DOHH2 (cell line): Measurements from ENCODE around the gene FAM156A.
A peak's percentile ranks its signal among the peaks of the same experiment; 100 is the strongest.

Source experiments
- H3F3A ChIP-seq: fragments of 200-600 bp; sonication (generic), shearing (Covaris generic); 2 replicates; pipeline ENCODE4 v1.6.0; 2016; ENCODE audit warnings: antibody characterized with exemption, mild to moderate bottlenecking; ENCODE audit not compliant: control insufficient read depth, insufficient read depth
- H3K27ac ChIP-seq: fragments of 200-600 bp; sonication (generic); 2 replicates; pipeline ENCODE4 v1.5.1; 2014; ENCODE audit warnings: low read depth, mild to moderate bottlenecking, low read length, moderate library complexity
- H3K27me3 ChIP-seq: fragments of 200-600 bp; sonication (generic); 2 replicates; pipeline ENCODE4 v1.6.1; 2014; ENCODE audit warnings: mild to moderate bottlenecking, low read length, mixed read lengths; ENCODE audit not compliant: control insufficient read depth
- H3K36me3 ChIP-seq: fragments of 200-600 bp; sonication (generic); 2 replicates; pipeline ENCODE4 v1.6.1; 2014; ENCODE audit warnings: mild to moderate bottlenecking, low read length, moderate library complexity, mixed read lengths; ENCODE audit not compliant: control insufficient read depth
- H3K4me1 ChIP-seq: fragments of 200-600 bp; sonication (generic); 2 replicates; pipeline ENCODE4 v1.6.1; 2014; ENCODE audit warnings: mild to moderate bottlenecking, low read length, mixed read lengths; ENCODE audit not compliant: control insufficient read depth
- H3K4me2 ChIP-seq: fragments of 200-600 bp; sonication (generic); 2 replicates; pipeline ENCODE4 v1.6.0; 2014; ENCODE audit warnings: mild to moderate bottlenecking, low read length, moderate library complexity
- H3K4me3 ChIP-seq: fragments of 200-600 bp; sonication (generic); 2 replicates; pipeline ENCODE4 v1.5.1; 2014; ENCODE audit warnings: mild to moderate bottlenecking, low read length, mixed read lengths
- H3K79me2 ChIP-seq: fragments of 200-600 bp; sonication (generic); 2 replicates; pipeline ENCODE4 v1.6.1; 2014; ENCODE audit warnings: mild to moderate bottlenecking, low read length, mixed read lengths; ENCODE audit not compliant: control insufficient read depth
- H3K9me2 ChIP-seq: fragments of 200-600 bp; sonication (generic); replicated peaks from 2 replicates; pipeline ENCODE4 v1.6.1; 2014; ENCODE audit warnings: mild to moderate bottlenecking, low read length, mixed read lengths; ENCODE audit not compliant: control insufficient read depth
- H3K9me3 ChIP-seq: fragments of 200-600 bp; sonication (generic); 2 replicates; pipeline ENCODE4 v1.6.1; 2014; ENCODE audit warnings: antibody characterized with exemption, low read length, mixed read lengths; ENCODE audit not compliant: control insufficient read depth, insufficient read depth
- H4K20me1 ChIP-seq: fragments of 200-600 bp; sonication (generic); 2 replicates; pipeline ENCODE4 v1.6.0; 2014; ENCODE audit warnings: low read depth, mild to moderate bottlenecking, antibody characterized with exemption, low read length, moderate library complexity; ENCODE audit not compliant: control insufficient read depth, insufficient read depth
- CTCF ChIP-seq: fragments of 200-600 bp; sonication (generic); IDR thresholded peaks from one replicate; pipeline ENCODE4 v1.5.1; 2014; ENCODE audit warnings: antibody characterized with exemption, mild to moderate bottlenecking, low read depth, low read length; ENCODE audit not compliant: poor library complexity, severe bottlenecking
- EZH2phosphoT487 ChIP-seq: fragments of 200-600 bp; sonication (generic); IDR thresholded peaks from 2 replicates; pipeline ENCODE4 v1.6.1; 2017; ENCODE audit warnings: borderline replicate concordance, mild to moderate bottlenecking, antibody characterized with exemption, low read length, moderate library complexity, mixed read lengths

The FAM156A gene

DNA sequence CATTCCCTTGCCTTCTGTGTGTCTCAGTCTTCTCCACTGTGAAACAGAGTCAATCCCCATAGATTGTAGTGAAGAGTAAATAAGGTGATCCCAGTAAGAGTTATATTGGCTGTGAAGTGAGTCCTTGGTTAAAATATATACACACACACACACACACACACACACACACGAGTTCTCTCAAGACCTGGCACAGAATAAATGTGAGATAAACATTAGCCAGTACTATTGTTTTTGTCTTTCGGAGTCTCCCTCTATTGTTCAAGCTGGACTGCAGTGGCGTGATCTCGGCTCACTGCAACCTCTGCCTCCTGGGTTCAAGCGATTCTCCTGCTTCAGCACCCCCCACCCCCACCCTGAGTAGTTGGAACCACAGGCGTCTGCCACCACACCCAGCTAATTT, 44.8 kb upstream of the FAM156A start:
- Histone ChIP-seq H3K4me1 (peaks cover 13% of the 10 kb centered on the region), H3K4me3 (no peak overlapping the region), H3K27ac (no peak overlapping the region), H3K9me2 (no peaks in the 10 kb centered on the region), H3K79me2 (no peaks in the 10 kb centered on the region), H3F3A (no peaks in the 10 kb centered on the region), H4K20me1 (no peaks in the 10 kb centered on the region), H3K27me3 (no peaks in the 10 kb centered on the region), H3K9me3 (no peaks in the 10 kb centered on the region), H3K36me3 (no peaks in the 10 kb centered on the region), H3K4me2 (no peak overlapping the region)
- no peak for TF ChIP-seq CTCF
- no peak for TF ChIP-seq EZH2phosphoT487

GRCh38 chrX:53001958-53002357, 43.6 kb upstream of the FAM156A start:
- no peaks in the 10 kb centered on the region for H3K36me3 ChIP-seq

DNA sequence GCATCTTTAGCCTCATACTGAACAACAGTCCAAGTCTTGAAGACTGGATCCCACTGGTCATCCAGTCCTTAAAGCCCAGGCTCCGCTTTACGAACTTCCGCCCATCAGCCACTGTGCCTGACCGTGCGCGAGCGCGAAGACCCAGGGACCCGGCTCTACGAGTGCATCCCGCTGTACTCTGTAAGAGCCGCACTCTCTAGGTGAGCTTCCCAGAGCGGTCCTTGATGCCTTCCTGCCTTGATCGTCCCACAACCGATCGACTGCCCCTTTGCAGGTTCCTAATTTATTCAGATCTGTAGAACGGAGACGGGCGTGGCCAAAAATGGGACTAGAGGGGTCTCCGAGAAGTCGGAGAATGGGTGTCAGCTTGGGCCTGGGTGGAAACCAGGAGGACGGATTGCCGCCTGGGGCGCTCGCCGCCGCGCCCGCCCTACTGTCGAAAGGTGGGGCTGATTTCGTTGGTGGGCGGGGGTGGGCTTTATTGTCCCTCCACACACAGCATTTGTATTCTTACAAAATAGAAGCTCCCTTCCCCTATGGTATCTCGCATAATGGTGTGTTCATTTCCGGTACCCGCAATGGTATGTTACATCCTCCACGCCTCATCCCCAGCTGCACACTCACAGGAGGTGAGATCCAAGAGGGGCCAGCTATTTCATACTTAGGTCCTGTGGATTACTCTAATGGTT, 42.3 kb upstream of the FAM156A start:
- TF ChIP-seq EZH2phosphoT487, result no peak
- no peak for TF ChIP-seq CTCF
- H3K9me2 ChIP-seq, result no peaks in the 10 kb centered on the region
- H3F3A ChIP-seq, result no peaks in the 10 kb centered on the region
- no peaks in the 10 kb centered on the region for H3K36me3 ChIP-seq
- no peaks in the 10 kb centered on the region for H4K20me1 ChIP-seq
- no peaks in the 10 kb centered on the region for H3K9me3 ChIP-seq
- H3K4me3 ChIP-seq, result peak overlapping the region; percentile 37
- H3K27ac ChIP-seq, result no peak overlapping the region
- peak overlapping the region; percentile 45 for H3K4me2 ChIP-seq
- no peaks in the 10 kb centered on the region for H3K79me2 ChIP-seq
- no peaks in the 10 kb centered on the region for H3K27me3 ChIP-seq
- H3K4me1 ChIP-seq, result peaks cover 20% of the 10 kb centered on the region

More at GRCh38 chrX:53001958-53002357, 43.6 kb upstream of the FAM156A start:
- Histone ChIP-seq H3K79me2 (no peaks in the 10 kb centered on the region), H3F3A (no peaks in the 10 kb centered on the region), H3K9me2 (no peaks in the 10 kb centered on the region), H4K20me1 (no peaks in the 10 kb centered on the region), H3K27ac (no peak overlapping the region), H3K4me1 (peaks cover 13% of the 10 kb centered on the region), H3K4me2 (no peak overlapping the region), H3K4me3 (no peak overlapping the region), H3K9me3 (no peaks in the 10 kb centered on the region), H3K27me3 (no peaks in the 10 kb centered on the region)
- no peak for TF ChIP-seq CTCF
- TF ChIP-seq EZH2phosphoT487, result no peak
